Erythroblast (primary cell): ENCODE results near the gene MOV10L1.

Experiments used
- DNase-seq, 2 experiments: peaks; one replicate each; lab custom pipeline; 2025; lab: John Stamatoyannopoulos, UW
- GATA1 ChIP-seq: IDR thresholded peaks from 2 replicates; pipeline ENCODE4 v1.6.1; 2011; ENCODE audit warnings: low read depth, mild to moderate bottlenecking, control low read depth, low read length, moderate library complexity
- POLR2A ChIP-seq: IDR thresholded peaks from 2 replicates; pipeline ENCODE4 v1.6.1; 2011; ENCODE audit warnings: mild to moderate bottlenecking, low read length

MOV10L1 gene

GRCh38 chr22:50091092-50091768, 1.4 kb downstream of the MOV10L1 start:
- TF ChIP-seq POLR2A (no peak), GATA1 (no peak)
- DNase-seq = no peak

DNA sequence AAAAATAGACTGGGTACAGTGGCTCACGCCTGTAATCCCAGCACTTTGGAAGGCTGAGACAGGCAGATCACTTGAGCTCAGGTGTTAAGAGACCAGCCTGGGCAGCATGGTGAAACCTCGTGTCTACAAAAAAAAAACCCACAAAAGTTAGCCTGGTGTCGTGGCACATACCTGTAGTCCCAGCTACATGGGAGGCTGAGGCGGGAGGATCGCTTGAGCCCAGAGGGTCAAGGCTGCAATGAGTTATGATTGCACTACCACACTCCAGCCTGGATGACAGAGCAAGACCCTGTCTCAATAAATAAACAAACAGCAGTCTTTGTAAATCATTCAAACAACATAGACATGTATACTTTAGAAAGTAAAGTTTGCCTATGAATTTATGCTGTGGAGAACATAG, 2.5 kb downstream of the MOV10L1 start:
- TF ChIP-seq POLR2A (no peak), GATA1 (no peak)
- no peak for DNase-seq

DNA sequence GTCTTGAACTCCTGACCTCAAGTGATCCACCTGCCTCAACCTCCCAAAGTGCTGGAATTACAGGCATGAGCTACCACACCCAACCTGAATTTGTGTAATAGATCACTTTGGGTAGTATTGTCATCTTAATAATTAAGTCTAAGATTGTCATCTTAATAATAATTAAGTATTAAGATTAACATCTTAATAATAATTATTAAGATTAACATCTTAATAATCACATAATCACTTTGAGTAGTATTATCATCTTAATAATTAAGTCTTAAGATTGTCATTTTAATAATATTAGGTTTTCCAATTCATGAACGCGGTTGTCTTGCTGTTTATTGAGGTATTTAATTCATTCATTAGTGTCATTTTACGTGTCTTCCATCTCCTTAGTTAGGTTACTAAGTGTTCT, 8.2 kb downstream of the MOV10L1 start:
- no peak for TF ChIP-seq POLR2A
- TF ChIP-seq GATA1 = no peak
- DNase-seq = no peak

DNA sequence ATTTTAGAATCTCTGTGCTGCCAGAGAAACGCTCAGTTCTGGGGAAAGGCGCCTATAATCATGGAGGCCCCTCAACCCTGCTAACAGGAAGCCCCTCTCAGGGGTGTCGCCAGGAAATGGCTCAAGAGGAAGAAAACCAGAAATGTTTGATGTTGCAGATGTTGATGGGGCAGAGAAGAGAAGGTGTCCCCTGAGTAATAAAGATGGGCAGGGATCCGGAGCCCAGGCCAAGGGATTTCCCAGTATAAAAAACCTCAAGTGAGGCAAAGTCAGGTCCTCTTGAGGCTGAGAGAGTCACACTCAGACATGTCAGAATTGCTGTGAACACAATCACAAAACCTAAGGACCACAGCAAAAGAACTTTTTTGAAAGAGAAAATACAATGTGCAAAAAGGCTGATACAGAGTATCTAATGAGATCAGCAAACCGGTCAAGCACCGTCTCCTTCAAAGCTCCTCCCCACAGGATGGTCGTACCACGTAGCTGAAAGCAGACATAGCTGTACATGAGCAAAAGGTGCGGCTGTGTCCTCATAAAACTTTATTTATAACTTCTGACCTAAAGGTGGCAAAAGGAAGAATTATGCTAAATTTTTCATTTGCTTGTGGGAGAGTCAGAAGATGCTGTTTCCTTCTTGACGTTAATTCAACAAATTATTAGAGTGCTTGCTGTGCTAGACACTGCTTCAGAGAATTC, 12.2 kb downstream of the MOV10L1 start:
- no peak for DNase-seq
- TF ChIP-seq POLR2A (no peak), GATA1 (no peak)

- no peak for TF ChIP-seq POLR2A
- TF ChIP-seq GATA1 = no peak
- DNase-seq = peak in 1 of 2 experiments; percentile 18
Observed at GRCh38 chr22:50102946-50103345, 13.1 kb downstream of the MOV10L1 start.

GRCh38 chr22:50104141-50104544, 14.3 kb downstream of the MOV10L1 start:
- TF ChIP-seq GATA1 (no peak), POLR2A (peak; percentile 58)
- peak; percentile 10 to 36 for DNase-seq

- DNase-seq = peak; percentile 29 to 50
- TF ChIP-seq POLR2A = peak; percentile 37
- no peak for TF ChIP-seq GATA1
Observed at GRCh38 chr22:50105208-50106100, 15.6 kb downstream of the MOV10L1 start.

DNA sequence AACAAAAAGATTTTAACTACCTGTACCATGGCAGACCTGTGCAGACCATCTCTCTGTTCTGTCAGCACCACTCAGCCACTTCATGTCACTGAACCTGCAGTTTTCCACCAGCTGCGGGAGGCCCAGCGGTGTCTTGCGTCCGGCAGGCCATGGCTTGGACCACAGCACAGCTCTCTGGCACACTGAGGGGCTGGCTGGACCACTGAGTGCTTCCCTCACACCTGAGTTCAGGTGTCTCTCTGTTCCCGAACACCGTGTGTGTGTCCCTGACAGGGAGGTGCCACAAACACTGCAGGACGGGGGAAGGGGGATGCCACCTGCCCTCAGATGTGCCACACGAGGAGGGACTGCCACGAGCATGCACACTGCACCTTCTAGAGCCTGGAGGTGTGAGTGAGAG, 17.7 kb downstream of the MOV10L1 start:
- DNase-seq = no peak

GRCh38 chr22:50111056-50111455, 21.2 kb downstream of the MOV10L1 start:
- DNase-seq = no peak
- TF ChIP-seq GATA1 (no peak), POLR2A (no peak)

More for the DNA sequence above, 17.7 kb downstream of the MOV10L1 start:
- no peak for TF ChIP-seq POLR2A
- TF ChIP-seq GATA1 = no peak

- TF ChIP-seq GATA1 = no peak
- TF ChIP-seq POLR2A = no peak
- DNase-seq = no peak
Observed at GRCh38 chr22:50112151-50113118, 22.6 kb downstream of the MOV10L1 start.

DNA sequence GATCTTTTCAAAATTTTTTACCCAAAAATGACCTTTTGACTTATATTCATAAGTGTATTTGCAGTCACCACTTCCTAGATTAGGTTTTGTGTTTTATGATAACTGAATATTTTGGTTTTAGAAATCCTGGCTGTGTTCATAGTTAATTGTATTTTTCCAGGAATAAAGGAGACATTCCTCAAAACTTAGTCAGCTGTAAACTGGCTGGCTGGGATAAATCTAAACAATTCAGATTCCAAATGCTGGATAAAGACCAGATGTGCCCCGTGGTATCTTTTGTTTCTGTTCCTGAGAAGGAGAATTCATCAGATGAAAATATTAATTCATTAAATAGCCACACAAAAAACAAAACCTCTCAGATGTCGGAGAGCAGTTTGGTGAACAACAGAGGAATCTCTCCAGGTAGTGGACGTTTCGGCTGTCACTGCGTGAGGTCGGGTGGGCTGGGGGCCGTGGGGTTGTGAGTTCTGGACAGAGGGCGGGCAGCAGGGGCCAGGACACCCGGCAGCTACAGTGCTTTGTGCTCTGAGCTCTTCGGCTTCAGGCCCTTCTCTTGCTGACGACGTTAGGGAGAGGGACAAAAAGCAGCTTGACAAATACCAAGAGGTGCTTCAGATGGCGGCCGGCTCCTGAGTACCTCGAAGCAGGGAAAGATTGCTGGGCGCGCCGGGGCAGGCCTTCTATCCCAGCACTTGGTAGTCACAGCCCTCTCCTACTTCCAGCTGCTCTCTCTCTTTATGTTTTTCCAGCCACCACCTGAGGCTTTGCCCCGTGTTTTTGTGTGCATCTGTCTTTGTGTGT, 24.6 kb downstream of the MOV10L1 start:
- no peak for DNase-seq
- TF ChIP-seq POLR2A (no peak), GATA1 (no peak)

GRCh38 chr22:50115693-50116092, 25.9 kb downstream of the MOV10L1 start:
- TF ChIP-seq GATA1 (no peak), POLR2A (no peak)

More at GRCh38 chr22:50115693-50116092, 25.9 kb downstream of the MOV10L1 start:
- DNase-seq = no peak
